Hepatocyte (in vitro differentiated cells): ENCODE measurements around the gene SDF2.

Source experiments
- EZH2 ChIP-seq: fragments of 200-600 bp; sonication (generic); IDR thresholded peaks from 2 replicates; pipeline ENCODE4 v1.6.1; 2016; ENCODE audit warnings: antibody characterized with exemption, mild to moderate bottlenecking, borderline replicate concordance
- TF ChIP-seq, protein P1 (sequence below): fragments of 200-600 bp; sonication (generic); IDR thresholded peaks from 2 replicates; pipeline ENCODE4 v1.5.1; 2016; ENCODE audit warnings: antibody characterized with exemption, mild to moderate bottlenecking; ENCODE audit not compliant: poor library complexity

GRCh38 chr17:28710861-28711722, 49.4 kb upstream of the SDF2 start:
- TF ChIP-seq, protein P1, sequence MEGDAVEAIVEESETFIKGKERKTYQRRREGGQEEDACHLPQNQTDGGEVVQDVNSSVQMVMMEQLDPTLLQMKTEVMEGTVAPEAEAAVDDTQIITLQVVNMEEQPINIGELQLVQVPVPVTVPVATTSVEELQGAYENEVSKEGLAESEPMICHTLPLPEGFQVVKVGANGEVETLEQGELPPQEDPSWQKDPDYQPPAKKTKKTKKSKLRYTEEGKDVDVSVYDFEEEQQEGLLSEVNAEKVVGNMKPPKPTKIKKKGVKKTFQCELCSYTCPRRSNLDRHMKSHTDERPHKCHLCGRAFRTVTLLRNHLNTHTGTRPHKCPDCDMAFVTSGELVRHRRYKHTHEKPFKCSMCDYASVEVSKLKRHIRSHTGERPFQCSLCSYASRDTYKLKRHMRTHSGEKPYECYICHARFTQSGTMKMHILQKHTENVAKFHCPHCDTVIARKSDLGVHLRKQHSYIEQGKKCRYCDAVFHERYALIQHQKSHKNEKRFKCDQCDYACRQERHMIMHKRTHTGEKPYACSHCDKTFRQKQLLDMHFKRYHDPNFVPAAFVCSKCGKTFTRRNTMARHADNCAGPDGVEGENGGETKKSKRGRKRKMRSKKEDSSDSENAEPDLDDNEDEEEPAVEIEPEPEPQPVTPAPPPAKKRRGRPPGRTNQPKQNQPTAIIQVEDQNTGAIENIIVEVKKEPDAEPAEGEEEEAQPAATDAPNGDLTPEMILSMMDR = no peak
- no peak for TF ChIP-seq EZH2
